Keratinocyte (primary cell): ENCODE measurements around the gene TMEM97.

Experiments used
- EZH2 ChIP-seq: IDR thresholded peaks from one replicate; pipeline ENCODE4 v1.6.1; 2012; ENCODE audit warnings: inconsistent platforms, mild to moderate bottlenecking, low read length, moderate library complexity
- TF ChIP-seq, protein P1 (sequence below), 3 experiments: IDR thresholded peaks in 1 of 3; conservative IDR thresholded peaks in 1 of 3; optimal IDR thresholded peaks in 1 of 3; 2 replicates in 2 of 3; 3 replicates in 1 of 3; pipeline versions ENCODE3 to v1.5.1; 2011; ENCODE audit warnings: low read length in 3 of 3, mild to moderate bottlenecking in 3 of 3, moderate library complexity in 2 of 3, control low read depth in 1 of 3, inconsistent platforms in 1 of 3; ENCODE audit not compliant: insufficient read depth in 2 of 3; ENCODE audit errors: extremely low read depth in 1 of 3

- no peak for TF ChIP-seq EZH2
- TF ChIP-seq, protein P1, sequence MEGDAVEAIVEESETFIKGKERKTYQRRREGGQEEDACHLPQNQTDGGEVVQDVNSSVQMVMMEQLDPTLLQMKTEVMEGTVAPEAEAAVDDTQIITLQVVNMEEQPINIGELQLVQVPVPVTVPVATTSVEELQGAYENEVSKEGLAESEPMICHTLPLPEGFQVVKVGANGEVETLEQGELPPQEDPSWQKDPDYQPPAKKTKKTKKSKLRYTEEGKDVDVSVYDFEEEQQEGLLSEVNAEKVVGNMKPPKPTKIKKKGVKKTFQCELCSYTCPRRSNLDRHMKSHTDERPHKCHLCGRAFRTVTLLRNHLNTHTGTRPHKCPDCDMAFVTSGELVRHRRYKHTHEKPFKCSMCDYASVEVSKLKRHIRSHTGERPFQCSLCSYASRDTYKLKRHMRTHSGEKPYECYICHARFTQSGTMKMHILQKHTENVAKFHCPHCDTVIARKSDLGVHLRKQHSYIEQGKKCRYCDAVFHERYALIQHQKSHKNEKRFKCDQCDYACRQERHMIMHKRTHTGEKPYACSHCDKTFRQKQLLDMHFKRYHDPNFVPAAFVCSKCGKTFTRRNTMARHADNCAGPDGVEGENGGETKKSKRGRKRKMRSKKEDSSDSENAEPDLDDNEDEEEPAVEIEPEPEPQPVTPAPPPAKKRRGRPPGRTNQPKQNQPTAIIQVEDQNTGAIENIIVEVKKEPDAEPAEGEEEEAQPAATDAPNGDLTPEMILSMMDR (optimal IDR thresholded peaks at IDR 0.05 in 1 of 3, IDR thresholded peaks at IDR 0.05 in 1 of 3, conservative IDR thresholded peaks at IDR 0.05 in 1 of 3; ENCODE audit: extremely low read depth in 1 of 3, insufficient read depth in 2 of 3, low read length in 3 of 3) = no peak
Observed at GRCh38 chr17:28348979-28349378, 30.0 kb downstream of the TMEM97 start.
